COLO668 (cell line): ENCODE measurements around the gene TRMO.

Experiments used
- DNase-seq: peaks from one replicate; lab custom pipeline; 2025; ENCODE audit not compliant: unreplicated experiment; lab: John Stamatoyannopoulos, UW

Gene TRMO

DNA sequence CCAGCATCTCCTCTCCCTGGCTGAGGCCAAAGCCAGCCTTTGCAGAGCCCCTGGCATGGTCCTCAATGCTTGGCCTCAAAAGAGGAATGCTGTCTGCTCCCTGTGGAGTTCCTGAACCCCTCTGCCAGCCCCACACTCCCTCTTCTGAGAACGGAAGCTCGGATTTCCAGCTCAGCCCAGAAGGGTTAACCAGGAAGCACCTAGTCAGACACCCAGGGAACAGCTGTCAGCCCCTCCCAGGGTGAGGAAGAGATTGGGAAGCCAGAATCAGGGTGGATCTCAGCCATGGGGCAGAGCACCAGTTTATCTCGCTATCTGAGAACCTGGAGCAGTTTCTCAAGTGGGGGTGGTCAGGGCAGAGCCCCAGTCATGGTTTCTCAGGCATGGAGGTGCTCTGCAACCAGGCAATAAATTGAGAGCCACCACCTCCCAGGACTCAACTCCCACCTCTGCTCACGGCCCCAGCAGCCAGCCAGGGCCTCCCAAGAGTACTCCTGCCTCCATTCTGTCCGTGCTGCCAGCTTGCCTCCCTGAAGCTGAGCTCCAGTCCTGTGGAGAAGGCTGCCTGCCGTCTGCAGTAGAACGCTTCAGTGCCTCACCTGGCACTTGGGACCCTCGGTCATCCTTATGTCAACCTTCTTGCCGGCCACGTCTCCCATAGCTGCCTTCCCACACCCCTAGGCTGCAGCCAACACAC, 61.7 kb downstream of the TRMO start:
- DNase-seq: no peak

DNA sequence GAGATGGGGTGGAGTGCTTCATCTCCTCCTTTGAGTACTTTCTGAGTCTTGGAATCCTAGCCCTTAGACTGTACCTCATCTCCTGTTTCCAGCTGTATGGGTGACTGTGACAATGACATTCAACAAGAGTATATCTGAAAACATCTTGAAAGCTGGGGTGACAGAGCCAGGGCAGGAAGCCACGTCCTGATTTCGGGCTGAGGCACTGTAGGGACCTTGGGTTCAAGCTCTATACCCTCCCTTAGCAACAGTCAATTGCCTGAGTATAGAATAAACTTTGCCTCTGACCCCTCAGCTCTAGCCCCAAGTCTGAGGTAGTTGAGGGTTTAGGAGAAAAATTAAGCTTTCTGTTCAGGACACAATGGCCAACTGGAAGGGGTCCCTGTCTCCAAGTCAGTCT, 63.0 kb downstream of the TRMO start:
- no peak for DNase-seq

DNA sequence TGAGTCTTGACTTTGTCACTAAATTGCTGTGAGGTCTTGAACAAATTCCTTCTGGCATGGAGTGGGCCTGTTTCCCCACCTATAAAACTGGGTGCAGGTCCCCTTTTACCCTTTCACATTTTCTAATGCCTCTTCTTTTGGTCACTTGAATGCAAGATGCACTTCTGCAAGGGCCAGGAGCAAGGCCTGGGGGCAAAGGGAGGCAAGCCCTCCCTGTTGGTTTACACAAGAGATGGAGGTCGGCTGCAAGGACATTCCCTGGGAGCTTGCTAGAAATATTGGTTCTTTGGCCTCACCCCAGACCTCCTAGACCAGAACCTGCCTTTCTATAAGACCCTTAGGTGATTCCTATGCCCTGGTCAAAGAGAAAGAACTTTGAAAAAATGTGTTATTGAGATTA, 63.5 kb downstream of the TRMO start:
- DNase-seq: no peak

DNA sequence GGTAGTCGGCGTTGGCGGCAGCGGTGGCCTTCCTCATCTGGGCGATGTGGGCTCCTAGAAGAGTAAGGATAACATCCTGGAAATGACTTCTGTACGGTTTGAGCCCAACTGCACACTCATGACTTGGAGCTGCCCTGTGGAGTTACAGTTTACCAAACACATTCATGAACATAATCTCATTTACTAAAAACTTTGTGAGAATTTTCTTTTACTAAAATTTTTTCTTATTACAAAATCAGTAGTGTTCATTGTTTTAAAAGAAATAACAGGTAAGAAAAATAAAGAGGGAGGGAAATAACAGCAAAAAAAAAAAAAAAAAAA, 63.9 kb downstream of the TRMO start:
- DNase-seq: no peak

GRCh38 chr9:97857606-97858392, 64.5 kb downstream of the TRMO start:
- DNase-seq: no peak

GRCh38 chr9:97856857-97857605, 65.3 kb downstream of the TRMO start:
- no peak for DNase-seq

DNA sequence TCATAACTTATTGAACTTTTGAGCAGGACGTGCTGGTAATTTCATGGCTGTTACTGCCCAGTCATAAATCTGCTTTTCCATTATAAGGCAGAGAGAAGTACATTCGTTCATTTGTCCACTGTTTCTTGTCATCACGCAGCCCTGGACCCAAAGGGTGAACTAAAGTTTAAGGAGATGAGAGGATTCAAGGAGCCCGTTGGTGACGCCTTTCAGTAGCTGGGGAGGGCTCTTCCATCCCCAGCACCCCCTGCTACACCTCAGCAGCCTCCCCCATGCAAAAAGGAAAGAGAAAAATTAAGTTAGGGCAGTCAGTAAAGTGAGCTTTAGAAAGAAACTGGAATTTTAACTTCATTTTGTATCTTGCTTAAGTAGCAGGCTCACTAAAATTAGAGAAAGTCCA, 66.4 kb downstream of the TRMO start:
- DNase-seq: no peak

GRCh38 chr9:97855486-97855875, 66.8 kb downstream of the TRMO start:
- DNase-seq: no peak

GRCh38 chr9:97854696-97855485, 67.4 kb downstream of the TRMO start:
- no peak for DNase-seq
